Activated CD4-positive, alpha-beta T cell treated with anti-CD3 and anti-CD28 coated beads for 4 hours (primary cell): ENCODE measurements around the gene TRIM62.

ENCODE experiments used
- DNase-seq, 2 donors: peaks; one replicate each; pipeline ENCODE4 v3.0.0-alpha.2; 2020

TRIM62 gene

DNA sequence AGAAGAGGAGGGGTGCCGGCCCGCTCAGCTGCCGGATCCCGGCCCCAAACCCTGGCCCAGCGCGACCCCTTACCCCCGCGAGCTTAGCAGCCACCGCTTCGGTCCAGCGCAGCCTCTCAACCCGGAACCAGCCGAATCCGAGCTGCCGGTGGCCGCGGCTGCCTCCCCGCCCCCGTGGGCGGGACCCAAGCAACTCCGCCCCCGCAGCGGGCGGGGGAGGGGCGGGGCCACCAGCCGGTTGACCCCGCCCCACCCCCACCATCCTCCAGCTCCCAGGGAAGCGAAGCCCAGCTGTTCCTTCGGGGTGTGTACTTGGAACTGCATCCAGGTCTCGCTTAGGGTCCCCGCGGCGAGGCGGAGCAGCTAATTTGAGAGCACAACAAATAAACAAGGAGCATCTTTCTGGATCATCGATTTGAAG, at the start of gene TRIM62:
TRIM62 (minus strand) TSS at position 123 of the 421 bp plus-strand sequence. CDS start 611 bp downstream, outside the sequence.
- peak; percentile 77 to 82 for DNase-seq

GRCh38 chr1:33231166-33231565, 49.3 kb upstream of the TRIM62 start:
- no peak for DNase-seq

GRCh38 chr1:33228935-33229487, 47.2 kb upstream of the TRIM62 start:
- DNase-seq: no peak

GRCh38 chr1:33225586-33225985, 43.7 kb upstream of the TRIM62 start:
- no peak for DNase-seq

GRCh38 chr1:33224166-33224707, 42.4 kb upstream of the TRIM62 start:
- no peak for DNase-seq

GRCh38 chr1:33222381-33222780, 40.5 kb upstream of the TRIM62 start:
- no peak for DNase-seq

GRCh38 chr1:33221385-33221758, 39.5 kb upstream of the TRIM62 start:
- no peak for DNase-seq

DNA sequence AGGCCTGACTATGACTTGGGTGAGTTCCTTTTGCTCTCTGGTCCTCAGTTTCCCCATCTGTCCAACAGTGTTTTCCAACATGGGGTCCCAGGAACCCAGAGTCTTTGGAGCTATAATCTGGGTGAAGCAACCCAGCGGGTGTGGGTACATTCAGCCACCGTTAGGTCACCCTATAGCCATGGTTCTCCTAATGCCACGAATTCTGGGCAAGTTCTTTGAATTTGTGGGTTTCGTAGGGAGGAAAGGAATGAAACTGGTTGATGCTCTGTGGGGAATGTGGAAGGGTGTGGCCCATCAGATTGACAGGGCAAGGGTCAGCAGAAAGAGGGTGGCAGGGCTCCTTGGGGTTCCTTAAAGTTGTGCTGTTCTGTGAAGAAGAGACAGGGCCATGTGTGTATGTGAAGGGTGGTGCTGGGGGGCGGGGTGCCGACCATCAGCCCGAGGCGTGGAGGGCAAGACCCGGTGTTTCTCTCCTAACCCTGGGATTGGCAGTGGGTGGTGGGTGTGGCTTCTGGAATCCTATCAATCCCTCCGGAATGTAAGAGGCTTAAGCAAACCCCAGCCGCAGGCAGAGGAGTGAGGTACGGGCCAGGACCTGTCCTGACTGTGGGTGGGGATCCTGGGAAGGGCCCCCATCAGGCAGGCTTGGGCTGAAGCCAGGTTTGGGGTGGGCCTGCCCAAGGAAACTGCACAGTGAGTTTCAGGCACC, 39.0 kb upstream of the TRIM62 start:
- no peak for DNase-seq

- no peak for DNase-seq
These were observed 38.2 kb upstream of the TRIM62 start for GRCh38 chr1:33219886-33220661.

GRCh38 chr1:33211972-33212371, 30.1 kb upstream of the TRIM62 start:
- DNase-seq: no peak

DNA sequence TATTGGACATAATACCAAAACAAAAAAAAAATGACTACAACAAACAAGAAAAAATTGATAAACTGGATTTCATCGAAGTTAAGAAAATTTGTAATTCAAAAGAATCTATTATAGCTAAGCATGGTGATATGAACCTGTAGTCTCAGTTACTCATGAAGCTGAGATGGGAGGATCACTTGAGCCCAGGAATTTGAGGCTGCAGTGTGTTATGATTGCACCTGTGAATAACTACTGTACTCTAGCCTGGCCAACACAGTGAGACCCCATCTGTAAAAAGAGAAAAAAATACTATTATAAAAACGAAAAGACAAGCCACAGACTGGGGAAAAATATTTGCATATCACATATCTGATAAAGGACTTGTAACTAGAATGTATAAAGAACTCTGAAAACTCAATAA, 24.5 kb upstream of the TRIM62 start:
- no peak for DNase-seq

GRCh38 chr1:33195556-33195955, 13.7 kb upstream of the TRIM62 start:
- no peak for DNase-seq

DNA sequence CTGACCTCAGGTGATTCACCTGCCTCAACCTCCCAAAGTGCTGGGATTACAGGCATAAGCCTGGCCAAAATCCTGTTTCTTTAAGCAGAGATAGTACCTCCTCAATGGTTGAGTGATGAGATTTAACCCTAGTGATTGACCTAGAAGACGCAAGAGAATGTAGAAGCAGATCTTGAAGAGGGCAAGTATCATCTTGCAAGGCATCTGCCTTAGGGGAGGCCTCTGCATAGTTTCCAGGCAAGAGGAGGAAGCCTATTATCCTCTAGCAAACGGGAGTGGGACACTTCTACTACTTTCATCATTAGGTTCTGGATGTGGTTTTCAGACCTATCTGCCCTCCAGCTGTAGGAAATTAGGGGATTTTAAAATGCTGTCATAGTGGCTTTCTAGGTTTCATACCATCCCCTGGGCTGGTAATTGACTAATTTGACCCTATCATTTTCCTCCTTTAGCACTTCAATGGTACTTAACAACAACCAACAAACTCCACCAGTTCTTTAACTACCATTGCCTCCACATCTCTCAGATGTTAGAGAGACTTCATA, 10.0 kb upstream of the TRIM62 start:
- no peak for DNase-seq

DNA sequence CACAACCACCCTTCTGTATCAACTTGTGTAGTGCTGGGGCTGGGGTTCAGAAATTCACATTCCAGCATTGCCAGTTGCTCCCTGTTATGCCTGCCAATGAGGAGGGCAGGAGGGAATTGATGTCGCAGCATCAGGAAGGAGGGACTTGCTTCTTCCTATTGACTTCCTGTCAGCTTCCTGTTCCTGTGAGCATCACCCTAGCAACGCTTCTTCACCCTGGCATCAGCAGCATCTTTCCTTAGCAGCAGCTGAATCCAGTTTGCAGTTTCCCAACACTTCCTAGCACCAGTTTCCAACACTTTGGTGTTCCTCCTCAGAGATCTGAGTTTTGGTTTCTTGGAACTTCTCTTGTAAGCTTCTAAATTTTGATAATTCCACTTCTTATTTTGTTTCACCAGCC, 8.9 kb upstream of the TRIM62 start:
- DNase-seq: no peak

- DNase-seq: no peak
These were observed 6.9 kb upstream of the TRIM62 start for GRCh38 chr1:33188572-33189275.

DNA sequence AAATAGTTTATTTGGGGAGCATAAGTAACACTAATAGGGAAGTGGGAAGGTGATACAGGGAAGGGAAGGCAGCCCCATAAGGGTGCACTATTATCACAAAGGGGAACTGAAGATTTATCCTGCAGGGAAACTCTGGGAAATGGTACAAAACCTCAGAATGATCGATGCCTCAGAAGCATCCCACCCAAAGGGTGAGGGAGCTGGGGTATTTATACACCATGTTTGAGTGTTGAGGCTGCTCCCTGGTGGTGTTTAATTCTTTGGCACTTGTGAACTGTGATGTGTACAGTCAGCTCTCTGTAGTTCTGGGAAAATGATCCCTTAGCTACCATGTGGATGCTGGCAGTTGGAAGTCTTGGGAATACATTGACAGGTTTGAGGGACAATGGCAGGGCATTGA, 5.1 kb upstream of the TRIM62 start:
- no peak for DNase-seq

- no peak for DNase-seq
These were observed 3.7 kb upstream of the TRIM62 start for GRCh38 chr1:33185541-33185940.

GRCh38 chr1:33183306-33183705, 1.5 kb upstream of the TRIM62 start:
- DNase-seq: no peak

DNA sequence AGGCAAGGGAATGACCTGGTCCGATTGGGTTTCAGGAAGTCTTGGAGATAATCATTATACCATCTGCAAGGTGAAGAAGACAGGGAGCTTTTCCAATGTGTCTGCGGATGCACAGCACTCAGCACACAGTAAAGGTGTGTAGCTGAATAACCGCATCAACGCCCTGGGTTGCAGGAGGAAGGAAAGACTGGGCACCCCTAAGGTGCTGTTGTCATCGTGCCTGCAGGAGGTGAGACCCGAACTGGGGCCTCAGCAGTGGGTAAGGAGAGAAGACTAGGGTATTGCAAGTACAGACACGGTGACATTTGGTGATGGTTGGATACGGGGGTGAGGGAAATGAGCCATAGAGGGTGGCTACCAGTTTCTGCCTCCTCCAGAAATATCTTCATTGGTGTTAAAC, 1.1 kb upstream of the TRIM62 start:
- no peak for DNase-seq

- DNase-seq: no peak
These were observed 578 bp upstream of the TRIM62 start for GRCh38 chr1:33182401-33182841.

DNA sequence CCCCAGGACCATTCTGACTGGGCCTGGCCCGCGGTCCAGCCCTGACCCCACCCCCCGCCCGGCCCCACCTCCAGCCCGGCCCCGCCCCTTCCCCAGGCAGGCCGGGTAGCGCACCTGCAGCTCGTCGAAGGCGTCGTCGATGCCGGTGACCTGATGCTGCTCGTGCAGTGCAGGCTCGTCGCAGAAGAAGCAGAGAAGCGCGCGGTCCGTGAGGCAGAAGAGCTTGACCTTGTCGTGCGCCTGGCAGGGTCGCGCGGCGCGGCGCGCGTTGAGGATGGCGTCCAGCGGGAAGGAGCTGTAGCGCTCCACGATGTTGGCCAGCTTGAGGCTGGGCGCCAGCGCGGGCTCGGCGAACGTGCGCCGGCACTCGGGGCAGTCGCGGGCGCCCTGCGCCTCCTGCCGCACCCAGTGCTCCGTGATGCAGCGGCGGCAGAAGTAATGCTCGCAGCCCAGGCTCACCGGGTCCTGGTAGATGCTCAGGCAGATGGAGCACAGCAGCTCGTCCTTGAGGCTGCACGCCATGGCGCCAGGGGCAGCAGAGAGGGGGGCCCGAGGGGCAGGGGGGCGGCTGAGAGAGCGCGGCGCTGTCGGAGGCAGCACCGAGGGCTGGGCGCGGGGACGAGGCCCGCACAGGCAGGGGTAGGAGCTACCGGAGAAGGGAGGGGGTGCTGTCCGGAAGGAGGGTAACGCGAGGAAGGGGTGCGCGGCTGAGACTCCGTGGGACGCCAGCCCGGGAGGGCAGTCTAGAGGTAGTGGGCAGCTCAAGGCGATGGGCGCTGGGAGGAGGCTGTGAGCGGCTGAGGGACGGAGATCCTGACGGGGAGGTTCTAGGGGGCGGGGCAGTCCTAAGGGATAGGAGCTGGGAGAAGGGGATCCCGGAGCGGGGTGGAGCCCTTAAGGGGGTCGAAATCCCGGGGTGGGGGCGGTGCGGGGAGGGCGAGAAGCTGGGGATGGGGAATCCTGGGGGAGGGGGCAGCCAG, 642 bp downstream of the TRIM62 start:
- DNase-seq: peak; percentile 76 to 84
